Neuronal stem cell (in vitro differentiated cells): ENCODE measurements around the gene WASHC4. TPM values are rescaled to one million over a fixed set of nuclear protein-coding genes. Genes with fewer than 3 reads are reported as not detected.
A peak's percentile ranks its signal among the peaks of the same experiment; 100 is the strongest.

Source experiments
- DNase-seq: peaks from one replicate; pipeline ENCODE4 v3.0.0-alpha.2; 2013; ENCODE audit warnings: low spot score
- H2AFZ ChIP-seq: one replicate; pipeline ENCODE4 v1.6.1; 2013; ENCODE audit warnings: mild to moderate bottlenecking, low read length, inconsistent platforms
- H2AK5ac ChIP-seq: 2 replicates; pipeline ENCODE4 v1.6.1; 2013; ENCODE audit warnings: low read depth, mild to moderate bottlenecking, inconsistent platforms, low read length, moderate library complexity, mixed read lengths
- H2BK120ac ChIP-seq: 2 replicates; pipeline ENCODE4 v1.6.1; 2013; ENCODE audit warnings: low read depth, mild to moderate bottlenecking, inconsistent platforms, low read length, moderate library complexity, mixed read lengths
- H2BK12ac ChIP-seq: one replicate; pipeline ENCODE4 v1.6.1; 2013; ENCODE audit warnings: low read length, inconsistent platforms
- H2BK15ac ChIP-seq: 2 replicates; pipeline ENCODE4 v1.6.1; 2013; ENCODE audit warnings: mild to moderate bottlenecking, low read length, inconsistent platforms, mixed read lengths
- H2BK5ac ChIP-seq: one replicate; pipeline ENCODE4 v1.6.1; 2013; ENCODE audit warnings: inconsistent platforms, mild to moderate bottlenecking, low read length, moderate library complexity
- H3K14ac ChIP-seq: one replicate; pipeline ENCODE4 v1.6.1; 2013; ENCODE audit warnings: low read length, inconsistent platforms
- H3K18ac ChIP-seq: 2 replicates; pipeline ENCODE4 v1.6.1; 2013; ENCODE audit warnings: low read length, inconsistent platforms
- H3K23ac ChIP-seq: 2 replicates; pipeline ENCODE4 v1.6.1; 2013; ENCODE audit warnings: low read depth, mild to moderate bottlenecking, mixed read lengths, low read length, inconsistent platforms; ENCODE audit not compliant: poor library complexity
- H3K27ac ChIP-seq: replicated peaks from 3 replicates; pipeline ENCODE4 v1.5.1; 2013; ENCODE audit warnings: low read length, inconsistent platforms
- H3K27me3 ChIP-seq, 3 experiments: 2 replicates each; pipeline ENCODE4 v1.6.1; 2013; ENCODE audit warnings: low read length in 3 of 3, mild to moderate bottlenecking in 2 of 3, inconsistent platforms in 1 of 3, low read depth in 1 of 3, mixed read lengths in 1 of 3, moderate library complexity in 1 of 3; ENCODE audit not compliant: control insufficient read depth in 3 of 3, insufficient read depth in 3 of 3
- H3K36me3 ChIP-seq, 2 donors: replicated peaks in 1 of 2; 2 replicates each; pipeline ENCODE4 v1.6.1; 2013; ENCODE audit warnings: low read length in 2 of 2; ENCODE audit not compliant: control insufficient read depth in 2 of 2, insufficient read depth in 2 of 2
- H3K4ac ChIP-seq: 2 replicates; pipeline ENCODE4 v1.6.1; 2013; ENCODE audit warnings: inconsistent platforms, mild to moderate bottlenecking, low read length, moderate library complexity
- H3K4me1 ChIP-seq, 2 donors: 1 replicate in 1 of 2; 2 replicates in 1 of 2; pipeline ENCODE4 v1.6.1; 2013; ENCODE audit warnings: low read length in 2 of 2, low read depth in 1 of 2; ENCODE audit not compliant: control insufficient read depth in 2 of 2, insufficient read depth in 1 of 2
- H3K4me2 ChIP-seq: one replicate; pipeline ENCODE4 v1.6.1; 2013; ENCODE audit warnings: mild to moderate bottlenecking, low read length, inconsistent platforms; ENCODE audit not compliant: insufficient read depth, poor library complexity, severe bottlenecking
- H3K4me3 ChIP-seq, 2 donors: 2 replicates each; pipeline ENCODE4 v1.5.1; 2013; ENCODE audit warnings: low read length in 2 of 2, mild to moderate bottlenecking in 2 of 2, inconsistent platforms in 1 of 2, moderate library complexity in 1 of 2
- H3K79me1 ChIP-seq: one replicate; pipeline ENCODE4 v1.6.1; 2013; ENCODE audit warnings: low read depth, mild to moderate bottlenecking, inconsistent platforms, low read length, moderate library complexity
- H3K9ac ChIP-seq: one replicate; pipeline ENCODE4 v1.6.1; 2013; ENCODE audit warnings: mild to moderate bottlenecking, low read depth, low read length, inconsistent platforms; ENCODE audit not compliant: poor library complexity
- H3K9me3 ChIP-seq, 2 donors: replicated peaks in 1 of 2; 2 replicates each; pipeline versions ENCODE3 to v1.6.1; 2013; ENCODE audit warnings: low read length in 2 of 2, mild to moderate bottlenecking in 2 of 2, inconsistent platforms in 1 of 2, low read depth in 1 of 2, mixed read lengths in 1 of 2, moderate library complexity in 1 of 2; ENCODE audit not compliant: control insufficient read depth in 2 of 2, insufficient read depth in 1 of 2
- H4K8ac ChIP-seq: one replicate; pipeline ENCODE4 v1.6.1; 2013; ENCODE audit warnings: low read depth, mild to moderate bottlenecking, inconsistent platforms, low read length, moderate library complexity
- H4K91ac ChIP-seq: one replicate; pipeline ENCODE4 v1.6.1; 2013; ENCODE audit warnings: low read length, low read depth, mild to moderate bottlenecking, inconsistent platforms; ENCODE audit not compliant: poor library complexity
- WGBS, 2 donors: extraction: QIAGEN DNeasy Blood & Tissue Kit; methylation state at CpG; one replicate each; pipeline ENCODE4 v1.1.7; 2013; ENCODE audit warnings: missing lambda C conversion rate in 2 of 2, mixed read lengths in 1 of 2; ENCODE audit not compliant: insufficient read length in 2 of 2, insufficient replicate concordance in 1 of 2; ENCODE audit errors: extremely low coverage in 2 of 2; 5-methylcytosine and 5-hydroxymethylcytosine counted together
- polyA plus RNA-seq, 2 experiments: library from polyadenylated mRNA; stranded (reverse); fragments of 200-250 nt; gene quantifications; one replicate each; pipeline ENCODE4 v1.2.3, GENCODE V29; 2013

The WASHC4 gene
- 21.5 TPM for polyA plus RNA-seq (2013, experiment 1 of 2)
- polyA plus RNA-seq (2013, experiment 2 of 2) = 23.8 TPM

- H3K79me1 ChIP-seq = peaks cover 4% of the 10 kb centered on the region
- H2BK12ac ChIP-seq = peak within 1 kb of the TSS; percentile 35
- H3K27ac ChIP-seq = peak within 1 kb of the TSS; percentile 80
- DNase-seq = peak; percentile 87
- no peak within 1 kb of the TSS for H4K91ac ChIP-seq
- peaks cover 2 to 19% of the 10 kb centered on the region in 2 donors for H3K36me3 ChIP-seq
- H2BK120ac ChIP-seq = no peak within 1 kb of the TSS
- peak within 1 kb of the TSS; percentile 95 for H3K14ac ChIP-seq
- peak within 1 kb of the TSS; percentile 68 to 95 for H3K4me3 ChIP-seq
- H2BK15ac ChIP-seq = peak within 1 kb of the TSS; percentile 92
- H3K27me3 ChIP-seq = no peaks in the 10 kb centered on the region
- H3K23ac ChIP-seq = peak within 1 kb of the TSS; percentile 94
- H3K4me1 ChIP-seq = peaks cover 0 to 1% of the 10 kb centered on the region in 2 donors
- peak within 1 kb of the TSS; percentile 91 for H2AFZ ChIP-seq
- H3K9ac ChIP-seq = peak within 1 kb of the TSS; percentile 98
- WGBS, 2 donors = no CpG with 5 or more reads among the region's 85 CpGs
- H4K8ac ChIP-seq = peak within 1 kb of the TSS; percentile 73
- no peak within 1 kb of the TSS for H3K4ac ChIP-seq
- H2AK5ac ChIP-seq = no peak within 1 kb of the TSS
- H3K4me2 ChIP-seq = peak within 1 kb of the TSS; percentile 66
- H3K18ac ChIP-seq = peak within 1 kb of the TSS; percentile 95
- peak within 1 kb of the TSS; percentile 45 for H2BK5ac ChIP-seq
- H3K9me3 ChIP-seq = peaks cover 0 to 16% of the 10 kb centered on the region in 2 donors
Measured at GRCh38 chr12:105107494-105108371, at the start of gene WASHC4. Gene WASHC4 (plus strand): TSS chr12:105107731. CDS start chr12:105107801, 70 bp downstream.

GRCh38 chr12:105060715-105061378, 46.7 kb upstream of the WASHC4 start:
- DNase-seq = no peak
- H3K9ac ChIP-seq = no peak overlapping the region
- H4K91ac ChIP-seq = no peak overlapping the region
- H3K4me3 ChIP-seq = no peak overlapping the region
- no peak overlapping the region for H3K14ac ChIP-seq
- no peaks in the 10 kb centered on the region for H3K4me1 ChIP-seq
- no peak overlapping the region for H2BK120ac ChIP-seq
- H2AK5ac ChIP-seq = no peak overlapping the region
- H3K18ac ChIP-seq = no peak overlapping the region
- no peak overlapping the region for H2BK12ac ChIP-seq
- H2BK15ac ChIP-seq = no peak overlapping the region
- H3K4ac ChIP-seq = no peak overlapping the region
- WGBS, 2 donors = no CpG with 5 or more reads among the region's 11 CpGs
- H3K27ac ChIP-seq = no peak overlapping the region
- no peak overlapping the region for H3K23ac ChIP-seq
- H2AFZ ChIP-seq = no peak overlapping the region
- no peak overlapping the region for H2BK5ac ChIP-seq
- peaks cover 0 to 3% of the 10 kb centered on the region in 2 donors for H3K9me3 ChIP-seq
- H3K27me3 ChIP-seq = no peaks in the 10 kb centered on the region
- H4K8ac ChIP-seq = no peak overlapping the region
- H3K4me2 ChIP-seq = no peak overlapping the region
- no peaks in the 10 kb centered on the region for H3K79me1 ChIP-seq
- no peaks in the 10 kb centered on the region for H3K36me3 ChIP-seq

- Histone ChIP-seq H3K14ac (no peak overlapping the region), H3K18ac (no peak overlapping the region), H2AFZ (no peak overlapping the region), H2BK5ac (no peak overlapping the region), H3K27ac (no peak overlapping the region), H3K9ac (no peak overlapping the region), H3K4me3 (no peak overlapping the region), H2BK12ac (no peak overlapping the region), H3K27me3 (no peaks in the 10 kb centered on the region), H2BK15ac (no peak overlapping the region), H3K36me3 (no peaks in the 10 kb centered on the region), H4K8ac (no peak overlapping the region), H3K4me1 (no peaks in the 10 kb centered on the region), H3K79me1 (no peaks in the 10 kb centered on the region), H3K4me2 (no peak overlapping the region), H2AK5ac (no peak overlapping the region), H3K23ac (no peak overlapping the region), H3K4ac (no peak overlapping the region), H2BK120ac (no peak overlapping the region), H4K91ac (no peak overlapping the region), H3K9me3 (no peaks in the 10 kb centered on the region)
- no CpG with 5 or more reads among the region's 7 CpGs for WGBS, 2 donors
- DNase-seq = no peak
Measured at GRCh38 chr12:105064564-105065178, 42.9 kb upstream of the WASHC4 start.
